Spleen (tissue), 11 donors: ENCODE data around the gene TRIM47. TPM values are rescaled to one million over a fixed set of nuclear protein-coding genes. Genes with fewer than 3 reads are reported as not detected.
A peak's percentile ranks its signal among the peaks of the same experiment; 100 is the strongest.
"Not testable (repeated sequence)": the region's sequence is repeated elsewhere in the genome, so short reads cannot be mapped to it uniquely, and the experiment has no call there.

Experiments
- DNase-seq: peaks from one replicate; pipeline ENCODE4 v3.0.0-alpha.2; 2020
- H3K27ac ChIP-seq, 8 donors: fragments of 200-600 bp; sonication (generic) in 7 of 8; 1 replicate in 4 of 8; 2 replicates in 4 of 8; pipeline versions ENCODE4 v1.5.0 to v1.8.0; 2016 to 2021; ENCODE audit warnings: inconsistent platforms in 4 of 8, mild to moderate bottlenecking in 4 of 8, moderate library complexity in 1 of 8
- H3K27me3 ChIP-seq, 7 donors: fragments of 200-600 bp; sonication (generic) in 6 of 7; replicated peaks in 1 of 7; 1 replicate in 4 of 7; 2 replicates in 3 of 7; pipeline versions ENCODE4 v1.5.0 to v1.8.0; 2016 to 2021; ENCODE audit warnings: inconsistent platforms in 3 of 7, mild to moderate bottlenecking in 1 of 7
- H3K36me3 ChIP-seq, 6 donors: fragments of 200-600 bp; sonication (generic) in 5 of 6; 1 replicate in 4 of 6; 2 replicates in 2 of 6; pipeline versions ENCODE4 v1.5.0 to v1.8.0; 2016 to 2021; ENCODE audit warnings: inconsistent platforms in 2 of 6
- H3K4me1 ChIP-seq, 6 donors: fragments of 200-600 bp; sonication (generic) in 5 of 6; 1 replicate in 3 of 6; 2 replicates in 3 of 6; pipeline versions ENCODE4 v1.5.0 to v1.8.0; 2016 to 2021; ENCODE audit warnings: inconsistent platforms in 3 of 6
- H3K4me3 ChIP-seq, 8 donors: fragments of 200-600 bp; sonication (generic) in 7 of 8; 1 replicate in 4 of 8; 2 replicates in 4 of 8; pipeline versions ENCODE4 v1.5.0 to v1.8.0; 2016 to 2021; ENCODE audit warnings: inconsistent platforms in 4 of 8, mild to moderate bottlenecking in 4 of 8, moderate library complexity in 2 of 8
- H3K9me3 ChIP-seq, 8 donors: fragments of 200-600 bp; sonication (generic) in 7 of 8; 1 replicate in 4 of 8; 2 replicates in 4 of 8; pipeline versions ENCODE4 v1.5.0 to v1.8.0; 2016 to 2021; ENCODE audit warnings: inconsistent platforms in 4 of 8
- CTCF ChIP-seq, 11 experiments: fragments of 200-600 bp in 7 of 11; fragments of 450-650 bp in 4 of 11; sonication (generic) in 4 of 11; IDR thresholded peaks in 8 of 11; conservative IDR thresholded peaks in 3 of 11; 1 replicate in 7 of 11; 2 replicates in 4 of 11; pipeline versions ENCODE4 v1.4.0 to v1.8.0; 2016 to 2021; ENCODE audit warnings: antibody characterized with exemption in 11 of 11, inconsistent platforms in 4 of 11, mild to moderate bottlenecking in 1 of 11
- POLR2A ChIP-seq, 3 donors: fragments of 450-650 bp; IDR thresholded peaks; one replicate each; pipeline ENCODE4 v1.5.1; 2017; ENCODE audit warnings: antibody characterized with exemption in 3 of 3, mild to moderate bottlenecking in 1 of 3
- POLR2AphosphoS5 ChIP-seq, 3 donors: sonication (generic); formaldehyde crosslinking; IDR thresholded peaks; one replicate each; pipeline ENCODE4 v1.5.1; 2017; ENCODE audit warnings: antibody characterized with exemption in 3 of 3
- WGBS, 5 donors: extraction: QIAGEN DNeasy Blood & Tissue Kit in 3 of 5; methylation state at CpG; one replicate each; pipeline versions ENCODE4 v1.1.5 to v1.1.7; 2013 to 2018; 5-methylcytosine and 5-hydroxymethylcytosine counted together
- intact Hi-C: fragments of 100-400 bp; cut with DNase I; formaldehyde crosslinking; loops from one replicate; pipeline ENCODE4 v1.15.0; 2023; ENCODE audit warnings: low total_unique reads
- polyA plus RNA-seq, 3 donors: library from polyadenylated mRNA; stranded (reverse); fragments of 200-250 nt; gene quantifications; one replicate each; pipeline ENCODE4 v1.2.1, GENCODE V29; 2013
- total RNA-seq, 7 donors: library from RNA; depleted of rRNA in 3 of 7; stranded (reverse); fragments of >200 nt in 3 of 7; fragmentation: NEBNext Ultra II Directional in 4 of 7; extraction: Animal tissue kit (Norgen Biotek cat#: 25700) in 4 of 7; gene quantifications; one replicate each; pipeline versions ENCODE4 v1.1.0 to v1.2.1, GENCODE V29; 2016 to 2021
- donor health status: healthy with polysubstance abuse.
- donor health status: DM: no; HTN: no; CAD: no; lungs with moderate emphysema.
- donor health status: DM: no; HTN: no; CAD: no.
- donor health status: Bipolar disorder and iron deficiency.
- donor health status: healthy.
- donor health status: DM: no; HTN: no; CAD: no.
- donor health status: DM: yes; HTN: yes; CAD: no.

The TRIM47 gene
- total and polyA plus RNA-seq, 10 donors: 28.1 to 73.8 (median 38.3) TPM

- H3K27ac ChIP-seq: peak overlapping the region in 1 of 8 donors; percentile 59
- 66 to 90% (median 74%) methylated on average over 9 of the region's 9 CpGs for WGBS, 5 donors
- no peak for TF ChIP-seq POLR2A (IDR thresholded peaks at IDR 0.05)
- no peak for TF ChIP-seq POLR2AphosphoS5 (IDR thresholded peaks at IDR 0.05)
- no peak for TF ChIP-seq CTCF (IDR thresholded peaks at IDR 0.05 in 8 of 11, conservative IDR thresholded peaks at IDR 0.05 in 3 of 11)
- H3K4me3 ChIP-seq: no peak overlapping the region
- H3K27me3 ChIP-seq: no peaks in the 10 kb centered on the region
- intact Hi-C loops: no loop called here
- DNase-seq: no peak
- H3K36me3 ChIP-seq: no peaks in the 10 kb centered on the region
- H3K9me3 ChIP-seq: no peaks in the 10 kb centered on the region
- peaks cover 22 to 71% (median 54%) of the 10 kb centered on the region in 6 donors for H3K4me1 ChIP-seq
Measured at GRCh38 chr17:75861927-75862317, 16.5 kb downstream of the TRIM47 start.

DNA sequence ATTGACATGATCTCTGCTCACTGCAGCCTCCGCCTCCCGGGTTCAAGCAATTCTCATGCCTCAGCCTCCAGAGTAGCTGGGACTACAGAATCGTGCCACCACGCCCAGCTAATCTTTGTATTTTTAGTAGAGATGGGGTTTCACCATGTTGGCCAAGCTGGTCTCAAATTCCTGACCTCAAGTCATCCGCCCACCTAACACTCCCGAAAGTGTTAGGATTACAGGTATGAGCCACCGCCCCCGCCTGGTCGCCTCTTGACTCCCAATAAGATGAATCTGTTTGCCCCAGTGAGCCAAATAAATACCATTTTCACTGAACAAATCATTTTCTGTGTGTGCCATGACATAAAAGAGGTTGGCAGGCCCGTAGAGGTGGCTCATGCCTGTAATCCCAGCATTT is 19.0 kb downstream of the TRIM47 start:
- Histone ChIP-seq H3K4me1 (peaks cover 21 to 79% (median 56%) of the 10 kb centered on the region in 6 donors), H3K4me3 (peak overlapping the region in 1 of 8 donors; percentile 42), H3K27ac (peak overlapping the region; percentile 80 to 99 (median 92))
- H3K9me3 ChIP-seq, intact Hi-C loops, H3K27me3 ChIP-seq, DNase-seq, H3K36me3 ChIP-seq: not testable (repeated sequence)
- 86 to 92% (median 88%) methylated on average over 10 of the region's 10 CpGs for WGBS, 5 donors

- H3K27me3 ChIP-seq: no peaks in the 10 kb centered on the region
- intact Hi-C loops: no loop called here
- no peak for DNase-seq
- H3K4me3 ChIP-seq: peak overlapping the region; percentile 63 to 87 (median 82)
- peaks cover 36 to 89% (median 67%) of the 10 kb centered on the region in 6 donors for H3K4me1 ChIP-seq
- TF ChIP-seq POLR2A (IDR thresholded peaks at IDR 0.05) (no peak), POLR2AphosphoS5 (IDR thresholded peaks at IDR 0.05) (no peak), CTCF (IDR thresholded peaks at IDR 0.05 in 8 of 11, conservative IDR thresholded peaks at IDR 0.05 in 3 of 11) (no peak)
- H3K27ac ChIP-seq: peak overlapping the region; percentile 99 to 100 (median 100)
- no peaks in the 10 kb centered on the region for H3K9me3 ChIP-seq
- peaks cover 0 to 23% (median 14%) of the 10 kb centered on the region in 6 donors for H3K36me3 ChIP-seq
- WGBS, 5 donors: 1 to 3% (median 2%) methylated on average over 14 to 24 of the region's 24 CpGs
Measured at GRCh38 chr17:75856062-75856756, 22.2 kb downstream of the TRIM47 start.

DNA sequence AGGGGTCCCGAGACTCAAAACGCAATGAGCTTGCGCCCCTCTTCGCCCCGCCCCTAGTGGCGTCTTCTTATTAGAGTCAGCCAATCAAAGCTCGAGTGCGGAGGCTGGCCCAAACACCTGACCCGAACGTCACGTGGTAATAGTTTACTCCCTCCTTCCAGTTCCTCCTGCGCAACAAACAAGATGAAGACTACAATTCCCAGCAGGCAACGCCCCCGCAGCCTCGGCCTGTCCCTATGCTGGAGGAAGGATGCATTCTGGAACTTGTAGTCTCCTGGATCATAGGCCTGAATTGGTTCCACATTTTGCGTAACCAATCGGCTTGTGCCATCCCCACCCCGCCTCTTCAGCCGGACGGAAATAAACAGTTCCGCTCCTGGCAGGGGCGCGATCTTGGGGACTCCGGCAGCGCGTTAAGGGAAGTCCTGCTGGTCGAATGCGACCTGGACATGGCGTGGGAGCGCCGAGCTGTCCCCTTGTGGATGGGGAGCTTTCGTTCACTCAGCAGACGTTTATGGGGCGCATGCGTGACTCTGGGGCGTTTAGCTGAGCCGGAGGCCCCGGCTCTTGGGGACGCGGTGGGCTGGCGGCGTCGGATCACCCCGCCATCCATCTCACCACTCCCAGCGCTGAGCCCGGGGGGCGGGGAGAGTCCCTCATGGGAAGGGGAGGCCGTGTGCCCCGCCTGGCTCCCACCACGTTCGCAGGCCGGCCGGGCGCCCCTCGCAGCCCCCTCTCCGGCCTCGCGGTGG is 22.9 kb downstream of the TRIM47 start, which contains the start of gene WBP2:
Gene WBP2, minus strand, starts transcription at position 26 of the 752 bp plus-strand sequence. CDS start 38 bp downstream, outside the sequence.
- TF ChIP-seq POLR2A (IDR thresholded peaks at IDR 0.05): peak; percentile 95 to 97 (median 96)
- TF ChIP-seq POLR2AphosphoS5 (IDR thresholded peaks at IDR 0.05): peak; percentile 100
- TF ChIP-seq CTCF (IDR thresholded peaks at IDR 0.05 in 8 of 11, conservative IDR thresholded peaks at IDR 0.05 in 3 of 11): peak in 10 of 11 experiments; percentile 29 to 65 (median 52)
- WGBS, 5 donors: 0 to 2% (median 0%) methylated on average over 21 to 58 of the region's 58 CpGs
- Histone ChIP-seq H3K27ac (peak within 1 kb of the TSS; percentile 99 to 100 (median 100)), H3K4me3 (peak within 1 kb of the TSS; percentile 63 to 87 (median 82)), H3K4me1 (peaks cover 44 to 89% (median 72%) of the 10 kb centered on the region in 6 donors), H3K27me3 (no peaks in the 10 kb centered on the region), H3K36me3 (peaks cover 0 to 30% (median 22%) of the 10 kb centered on the region in 6 donors), H3K9me3 (no peaks in the 10 kb centered on the region)
- intact Hi-C loops: no loop called here
- DNase-seq: peak; percentile 98
